ENCODE measurements around the gene PSMA8. TPM values are rescaled to one million over a fixed set of nuclear protein-coding genes. Genes with fewer than 3 reads are reported as not detected.

PSMA8 gene
- polyA plus RNA-seq, 2 of the 4 experiments (the other 2 are of a cell fraction): not detected

GRCh38 chr18:26208977-26209376, 75.3 kb downstream of the PSMA8 start:
- H3K4me2 ChIP-seq: no peak overlapping the region
- no peak for FAIRE-seq

GRCh38 chr18:26210147-26210546, 76.5 kb downstream of the PSMA8 start:
- Histone ChIP-seq H3K4me3 (no peak overlapping the region), H3K27ac (no peak overlapping the region), H3K4me2 (no peak overlapping the region), H3K9me3 (no peaks in the 10 kb centered on the region), H3K4me1 (no peaks in the 10 kb centered on the region)
- POLR2A ChIA-PET: no interaction called here
- ATAC-seq (no peak), DNase-seq (ENCODE audit: low read depth in 1 of 2, low spot score in 1 of 2) (no peak), FAIRE-seq (no peak)
- WGBS (ENCODE audit: missing lambda C conversion rate): 66% methylated on average over 4 of the region's 4 CpGs
- CTCF ChIA-PET: no interaction called here
- TF ChIP-seq RFX5 (IDR thresholded peaks at IDR 0.05) (no peak), MAFK (IDR thresholded peaks at IDR 0.05; ENCODE audit: partially characterized antibody) (peak; percentile 17)

More at GRCh38 chr18:26208977-26209376, 75.3 kb downstream of the PSMA8 start:
- no peak for TF ChIP-seq HOXB5 (CRISPR knock-in tag; IDR thresholded peaks at IDR 0.05)
- TF ChIP-seq MAX (IDR thresholded peaks at IDR 0.05): no peak
- TF ChIP-seq RARB (CRISPR knock-in tag; IDR thresholded peaks at IDR 0.05): no peak
- TF ChIP-seq ZC3H11A (IDR thresholded peaks at IDR 0.05): no peak
- no peak for TF ChIP-seq E2F6 (IDR thresholded peaks at IDR 0.05; ENCODE audit: borderline replicate concordance, low read depth)
- ATAC-seq (no peak), DNase-seq (ENCODE audit: low read depth in 1 of 2, low spot score in 1 of 2) (no peak)
- Histone ChIP-seq H3K4me1 (no peaks in the 10 kb centered on the region), H3K4me3 (no peak overlapping the region), H3K27ac (no peak overlapping the region), H3K9me3 (no peaks in the 10 kb centered on the region)
- 64% methylated on average over 2 of the region's 2 CpGs for WGBS (ENCODE audit: missing lambda C conversion rate)
- CTCF ChIA-PET: no interaction called here
- POLR2A ChIA-PET: no interaction called here

- POLR2A ChIA-PET: no interaction called here
- ATAC-seq (no peak), DNase-seq (ENCODE audit: low read depth in 1 of 2, low spot score in 1 of 2) (no peak), FAIRE-seq (no peak)
- no peak for TF ChIP-seq CHD4 (IDR thresholded peaks at IDR 0.05; ENCODE audit: borderline replicate concordance)
- TF ChIP-seq MAFK (IDR thresholded peaks at IDR 0.05; ENCODE audit: partially characterized antibody): peak; percentile 25
- no peak overlapping the region for H3K4me2 ChIP-seq
- H3K9me3 ChIP-seq: no peaks in the 10 kb centered on the region
- no peaks in the 10 kb centered on the region for H3K4me1 ChIP-seq
- H3K4me3 ChIP-seq: no peak overlapping the region
- 79% methylated on average over 7 of the region's 7 CpGs for WGBS (ENCODE audit: missing lambda C conversion rate)
- no peak overlapping the region for H3K27ac ChIP-seq
- CTCF ChIA-PET: no interaction called here
These were observed 81.7 kb downstream of the PSMA8 start for GRCh38 chr18:26215247-26215970.

- ATAC-seq: peak in 1 of 2 experiments; percentile 19; a peak in 1 of 6 replicates
These were observed 91.5 kb downstream of the PSMA8 start for GRCh38 chr18:26225022-26225693.

GRCh38 chr18:26225915-26226228, 92.2 kb downstream of the PSMA8 start:
- 3% methylated on average over 7 of the region's 8 CpGs for whole genome bisulfite sequencing (ENCODE audit: missing lambda C conversion rate)

More at GRCh38 chr18:26225022-26225693, 91.5 kb downstream of the PSMA8 start:
- no peaks in the 10 kb centered on the region for H3K9me3 ChIP-seq
- TF ChIP-seq USF2 (IDR thresholded peaks at IDR 0.05): no peak
- TF ChIP-seq MAFK (IDR thresholded peaks at IDR 0.05; ENCODE audit: partially characterized antibody): no peak
- TF ChIP-seq CBX8 (IDR thresholded peaks at IDR 0.05): peak; percentile 77; the same call in 1 of the 2 replicates
- TF ChIP-seq RFX5 (IDR thresholded peaks at IDR 0.05): no peak
- FAIRE-seq (no peak), DNase-seq (ENCODE audit: low read depth in 1 of 2, low spot score in 1 of 2) (peak in 1 of 2 experiments; percentile 33)
- ChIA-PET CTCF (no interaction called here), POLR2A (no interaction called here)
- peaks cover 16% of the 10 kb centered on the region; the same call in 2 of the 3 replicates for H3K4me1 ChIP-seq
- WGBS (ENCODE audit: missing lambda C conversion rate): 66% methylated on average over 7 of the region's 7 CpGs
- H3K4me3 ChIP-seq: 0 out of 3 replicates have a peak overlapping the region, but pooled peaks have one; percentile 88
- H3K27ac ChIP-seq: no peak overlapping the region
- peak overlapping the region; percentile 91 for H3K4me2 ChIP-seq

More at GRCh38 chr18:26225915-26226228, 92.2 kb downstream of the PSMA8 start:
- peak overlapping the region; percentile 91 for H3K4me2 ChIP-seq
- peak overlapping the region; percentile 88 for H3K4me3 ChIP-seq
- no peak for TF ChIP-seq NFE2L2 (conservative IDR thresholded peaks at IDR 0.05; ENCODE audit: low read length)
- TF ChIP-seq BCL3 (IDR thresholded peaks at IDR 0.05): no peak
- TF ChIP-seq MAZ (IDR thresholded peaks at IDR 0.05; ENCODE audit: borderline replicate concordance, low read depth, low read length): no peak
- no peak for TF ChIP-seq TP53 (CRISPR knock-in tag; IDR thresholded peaks at IDR 0.05)
- POLR2A ChIA-PET: interaction anchor here (0.6 to 1.4 kb wide), 3 partner anchors 12 to 1126 kb away, joined by 4 read pairs; no protein-coding TSS in a partner anchor
- no peak for DNase-seq (ENCODE audit: low read depth in 1 of 2, low spot score in 1 of 2)
- CTCF ChIA-PET: no interaction called here
- H3K27ac ChIP-seq: peak overlapping the region; percentile 77 to 82
- ATAC-seq: no peak
- peaks cover 16% of the 10 kb centered on the region; the same call in 2 of the 3 replicates for H3K4me1 ChIP-seq
- no peaks in the 10 kb centered on the region for H3K9me3 ChIP-seq
- FAIRE-seq: no peak

Data from A549 (cell line).